ENCODE data around the gene SELENOI.

- TF ChIP-seq GATA2 (IDR thresholded peaks at IDR 0.05; ENCODE audit: low read depth, low read length) (no peak), GATA3 (IDR thresholded peaks at IDR 0.05; ENCODE audit: low read depth, low read length) (no peak)
Observed at GRCh38 chr2:26387189-26387588, 41.2 kb downstream of the SELENOI start.
